Esophagus (tissue), 2 donors: ENCODE data around the gene ABCB6. TPM values are rescaled to one million over a fixed set of nuclear protein-coding genes. Genes with fewer than 3 reads are reported as not detected.
A peak's percentile ranks its signal among the peaks of the same experiment; 100 is the strongest.

Experiments used
- H3K27ac ChIP-seq, 2 donors: one replicate each; pipeline ENCODE4 v1.5.1; 2013; ENCODE audit warnings: low read depth in 2 of 2, mild to moderate bottlenecking in 2 of 2, inconsistent platforms in 1 of 2, low read length in 1 of 2, moderate library complexity in 1 of 2
- H3K27me3 ChIP-seq, 2 donors: one replicate each; pipeline ENCODE4 v1.6.1; 2013; ENCODE audit warnings: low read length in 2 of 2, control low read depth in 1 of 2, mild to moderate bottlenecking in 1 of 2; ENCODE audit not compliant: insufficient read depth in 2 of 2, control insufficient read depth in 1 of 2
- H3K36me3 ChIP-seq, 2 donors: one replicate each; pipeline ENCODE4 v1.6.1; 2013; ENCODE audit warnings: low read length in 1 of 2; ENCODE audit not compliant: control insufficient read depth in 2 of 2, insufficient read depth in 2 of 2
- H3K4me1 ChIP-seq, 2 donors: one replicate each; pipeline ENCODE4 v1.6.1; 2013; ENCODE audit warnings: low read length in 1 of 2; ENCODE audit not compliant: control insufficient read depth in 2 of 2, insufficient read depth in 2 of 2
- H3K4me3 ChIP-seq, 2 donors: one replicate each; pipeline ENCODE4 v1.5.1; 2013; ENCODE audit warnings: low read length in 2 of 2, mild to moderate bottlenecking in 2 of 2, low read depth in 1 of 2, moderate library complexity in 1 of 2
- H3K9me3 ChIP-seq, 2 donors: one replicate each; pipeline ENCODE4 v1.6.1; 2013; ENCODE audit warnings: mild to moderate bottlenecking in 2 of 2, low read depth in 1 of 2, low read length in 1 of 2, moderate library complexity in 1 of 2; ENCODE audit not compliant: control insufficient read depth in 2 of 2, insufficient read depth in 1 of 2
- WGBS, 2 donors: extraction: QIAGEN DNeasy Blood & Tissue Kit; methylation state at CpG; one replicate each; pipeline ENCODE4 v1.1.7; 2013; 5-methylcytosine and 5-hydroxymethylcytosine counted together
- polyA plus RNA-seq, 2 donors: library from polyadenylated mRNA; stranded (reverse); fragments of 200-250 nt; gene quantifications; one replicate each; pipeline ENCODE4 v1.2.3, GENCODE V29; 2013
- donor health status: healthy with polysubstance abuse.
- donor health status: Bipolar disorder and iron deficiency.

Gene ABCB6
- polyA plus RNA-seq, 2 donors: 24.5 to 45.2 TPM

DNA sequence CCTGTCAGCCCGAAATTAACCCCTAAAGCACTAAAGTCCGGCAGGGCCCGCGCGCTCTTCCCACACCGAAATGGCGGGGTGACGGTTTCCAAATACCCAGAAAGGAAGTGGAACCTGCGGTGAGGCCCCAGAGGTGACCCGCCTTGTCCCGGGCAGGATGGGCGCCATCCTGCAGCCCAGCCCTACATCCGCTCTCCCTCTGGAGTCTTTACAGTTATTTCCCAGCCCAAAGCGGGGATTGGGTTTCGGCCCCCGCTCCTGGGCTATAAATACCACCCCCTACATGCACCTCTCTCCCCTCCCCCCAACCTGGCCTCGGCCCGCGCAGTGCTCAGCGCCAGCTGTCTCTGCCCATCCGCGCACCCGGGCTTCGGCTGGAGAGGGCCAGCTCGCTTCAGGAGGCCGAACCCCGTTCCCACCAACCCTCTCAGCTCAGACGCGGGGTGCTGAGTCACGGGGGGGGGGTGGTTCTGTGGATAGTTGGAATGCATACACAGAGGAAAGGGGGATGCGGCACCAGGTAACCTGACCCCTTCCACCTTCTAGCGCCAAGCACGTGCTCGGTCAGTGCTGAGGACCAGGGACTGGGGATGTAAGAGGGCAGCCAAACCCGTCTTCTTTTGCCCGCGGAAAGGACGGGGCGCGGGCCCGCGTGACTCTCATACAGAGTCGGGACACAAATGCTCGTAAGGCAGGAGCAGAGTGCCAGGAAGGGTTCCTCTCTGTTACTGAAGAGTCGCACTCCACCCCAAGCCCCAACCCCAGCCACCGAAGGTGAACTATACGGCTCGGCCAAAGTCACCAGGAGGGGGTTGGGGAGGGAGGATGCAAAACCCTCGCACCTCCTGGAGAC is 34.4 kb upstream of the ABCB6 start, which contains the start of gene TUBA4B:
Gene TUBA4B, plus strand, starts transcription at position 344 of the 853 bp plus-strand sequence. Its CDS starts 165 bp downstream, at position 509.
- peak within 1 kb of the TSS; percentile 90 to 91 for H3K27ac ChIP-seq
- no peaks in the 10 kb centered on the region for H3K27me3 ChIP-seq
- peaks cover 13 to 36% of the 10 kb centered on the region in 2 donors for H3K4me1 ChIP-seq
- peak within 1 kb of the TSS; percentile 68 to 84 for H3K4me3 ChIP-seq
- WGBS, 2 donors: 1 to 3% methylated on average over 49 of the region's 49 CpGs
- no peaks in the 10 kb centered on the region for H3K9me3 ChIP-seq
- H3K36me3 ChIP-seq: peaks cover 6 to 17% of the 10 kb centered on the region in 2 donors

DNA sequence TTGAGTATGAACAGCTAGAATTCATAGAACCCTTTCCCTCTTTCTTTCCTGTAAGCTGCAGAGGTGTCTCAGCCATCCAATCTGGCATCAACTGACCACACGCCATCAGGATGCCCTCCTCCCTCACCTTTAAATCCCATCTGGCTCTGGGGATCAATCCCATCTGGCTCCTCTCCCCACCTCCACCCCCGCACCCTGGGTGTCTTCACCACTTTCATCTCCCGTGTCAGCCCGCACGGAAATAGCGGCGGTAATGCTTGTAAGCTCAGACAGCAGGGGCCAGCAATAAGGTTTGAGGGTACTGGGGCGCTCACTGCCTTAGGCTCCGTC is 33.8 kb upstream of the ABCB6 start:
- H3K36me3 ChIP-seq: peaks cover 10 to 19% of the 10 kb centered on the region in 2 donors
- H3K27me3 ChIP-seq: no peaks in the 10 kb centered on the region
- 8 to 9% methylated on average over 9 of the region's 9 CpGs for WGBS, 2 donors
- H3K4me1 ChIP-seq: peaks cover 13 to 36% of the 10 kb centered on the region in 2 donors
- H3K27ac ChIP-seq: peak overlapping the region; percentile 90 to 91
- peak overlapping the region; percentile 68 to 84 for H3K4me3 ChIP-seq
- H3K9me3 ChIP-seq: no peaks in the 10 kb centered on the region

DNA sequence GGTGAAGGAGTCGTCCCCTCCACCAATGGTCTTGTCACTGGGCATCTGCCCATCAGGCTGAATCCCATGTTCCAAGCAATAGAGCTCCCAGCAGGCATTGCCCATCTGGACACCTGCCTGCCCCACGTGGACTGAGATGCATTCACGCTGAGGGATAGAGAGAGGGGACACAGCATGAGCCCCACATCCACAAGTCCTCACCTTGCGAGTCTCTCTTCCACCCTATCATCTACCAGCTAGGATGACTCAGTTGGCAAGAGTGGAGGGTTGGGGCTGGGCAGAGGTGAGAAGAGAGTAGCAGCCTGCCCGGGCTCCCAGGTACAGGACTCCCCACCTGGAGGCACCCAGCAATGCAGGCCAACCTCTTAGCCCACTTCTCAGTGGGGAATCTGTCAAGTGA is 33.3 kb upstream of the ABCB6 start:
- H3K4me1 ChIP-seq: peaks cover 13 to 36% of the 10 kb centered on the region in 2 donors
- peaks cover 10 to 20% of the 10 kb centered on the region in 2 donors for H3K36me3 ChIP-seq
- WGBS, 2 donors: 53 to 58% methylated on average over 5 of the region's 5 CpGs
- no peaks in the 10 kb centered on the region for H3K27me3 ChIP-seq
- H3K27ac ChIP-seq: peak overlapping the region; percentile 32 to 91
- no peaks in the 10 kb centered on the region for H3K9me3 ChIP-seq
- H3K4me3 ChIP-seq: peak overlapping the region; percentile 68 to 84

DNA sequence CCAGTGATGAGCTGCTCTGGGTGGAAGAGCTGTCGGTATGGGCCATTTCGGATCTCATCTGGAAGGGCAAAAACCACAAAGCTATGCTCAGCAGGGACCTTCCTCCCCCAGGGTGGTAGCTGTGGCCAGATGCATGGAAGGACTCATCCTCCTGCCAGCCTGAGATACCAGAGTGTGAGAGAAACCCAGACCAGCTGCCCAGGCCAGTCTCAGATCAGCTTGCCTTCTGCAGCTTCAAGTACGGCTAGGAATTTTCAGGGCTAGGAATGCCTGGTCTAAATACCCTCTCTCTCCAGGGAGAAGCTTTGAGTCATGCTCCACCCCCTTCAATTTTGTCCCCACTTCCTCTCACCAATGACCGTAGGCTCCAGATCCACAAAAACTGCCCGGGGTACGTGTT is 32.9 kb upstream of the ABCB6 start:
- peaks cover 13 to 40% of the 10 kb centered on the region in 2 donors for H3K4me1 ChIP-seq
- H3K27ac ChIP-seq: peak overlapping the region; percentile 32 to 91
- no peaks in the 10 kb centered on the region for H3K9me3 ChIP-seq
- H3K36me3 ChIP-seq: peaks cover 10 to 20% of the 10 kb centered on the region in 2 donors
- WGBS, 2 donors: 73 to 84% methylated on average over 6 of the region's 6 CpGs
- H3K27me3 ChIP-seq: no peaks in the 10 kb centered on the region
- H3K4me3 ChIP-seq: peak overlapping the region in 1 of 2 donors; percentile 68

DNA sequence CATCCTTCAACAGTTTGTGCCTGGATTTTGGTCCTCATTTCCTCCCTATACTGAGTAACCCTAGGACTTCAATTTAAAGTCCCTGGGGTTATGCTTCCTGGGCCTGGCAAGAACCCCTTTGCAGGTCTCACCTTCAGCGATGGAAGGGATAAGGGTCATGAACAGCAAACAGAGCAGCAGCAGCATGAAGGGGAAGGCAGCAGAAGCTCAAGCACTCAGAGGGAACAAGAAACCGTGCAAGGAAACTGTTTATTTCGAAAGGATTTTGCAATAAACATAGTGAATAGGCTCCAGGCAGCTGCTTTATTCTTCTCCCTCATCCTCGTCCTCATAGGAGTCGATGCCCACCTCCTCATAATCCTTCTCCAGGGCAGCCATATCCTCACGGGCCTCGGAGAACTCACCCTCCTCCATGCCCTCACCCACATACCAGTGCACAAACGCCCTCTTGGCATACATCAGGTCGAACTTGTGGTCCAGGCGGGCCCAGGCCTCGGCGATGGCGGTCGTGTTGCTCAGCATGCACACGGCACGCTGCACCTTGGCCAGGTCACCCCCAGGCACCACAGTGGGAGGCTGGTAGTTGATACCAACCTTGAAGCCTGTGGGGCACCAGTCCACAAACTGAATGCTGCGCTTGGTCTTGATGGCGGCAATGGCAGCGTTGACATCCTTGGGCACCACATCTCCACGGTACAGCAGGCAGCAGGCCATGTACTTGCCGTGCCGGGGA is 31.5 kb upstream of the ABCB6 start:
- no peaks in the 10 kb centered on the region for H3K27me3 ChIP-seq
- no peaks in the 10 kb centered on the region for H3K9me3 ChIP-seq
- peaks cover 13 to 42% of the 10 kb centered on the region in 2 donors for H3K4me1 ChIP-seq
- peak overlapping the region in 1 of 2 donors; percentile 29 for H3K4me3 ChIP-seq
- 57 to 62% methylated on average over 22 of the region's 22 CpGs for WGBS, 2 donors
- H3K36me3 ChIP-seq: peaks cover 10 to 20% of the 10 kb centered on the region in 2 donors
- H3K27ac ChIP-seq: peak overlapping the region; percentile 98 to 99

GRCh38 chr2:219249203-219249980 is 30.6 kb upstream of the ABCB6 start:
- Histone ChIP-seq H3K4me1 (peaks cover 13 to 42% of the 10 kb centered on the region in 2 donors), H3K36me3 (peaks cover 10 to 20% of the 10 kb centered on the region in 2 donors), H3K4me3 (peak overlapping the region; percentile 6 to 29)

DNA sequence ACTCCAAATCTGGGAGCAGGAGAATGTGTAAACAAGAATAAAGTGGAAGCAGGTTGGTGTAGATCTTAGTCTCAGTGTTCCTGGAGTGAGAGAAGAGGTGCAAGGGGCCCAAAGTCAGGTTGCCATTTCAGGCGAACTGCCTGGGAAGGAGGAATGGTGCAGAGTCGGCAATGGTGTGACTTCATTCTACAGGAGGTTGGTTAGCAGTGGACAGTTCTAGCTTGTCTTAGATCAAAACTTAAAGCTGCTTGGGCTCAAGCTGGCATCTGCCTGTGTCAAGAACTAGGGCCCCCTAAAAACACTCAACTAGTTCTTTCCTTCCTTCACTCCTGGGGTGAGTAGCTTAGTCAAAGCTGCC is 30.1 kb upstream of the ABCB6 start:
- H3K4me3 ChIP-seq: peak overlapping the region in 1 of 2 donors; percentile 29
- H3K27ac ChIP-seq: peak overlapping the region; percentile 98 to 99
- no peaks in the 10 kb centered on the region for H3K27me3 ChIP-seq
- peaks cover 10 to 20% of the 10 kb centered on the region in 2 donors for H3K36me3 ChIP-seq
- peaks cover 13 to 42% of the 10 kb centered on the region in 2 donors for H3K4me1 ChIP-seq
- H3K9me3 ChIP-seq: no peaks in the 10 kb centered on the region
- WGBS, 2 donors: 53 to 55% methylated on average over 2 of the region's 2 CpGs

More at GRCh38 chr2:219249203-219249980, 30.6 kb upstream of the ABCB6 start:
- peak overlapping the region; percentile 98 to 99 for H3K27ac ChIP-seq
- no peaks in the 10 kb centered on the region for H3K27me3 ChIP-seq
- 7 to 9% methylated on average over 7 of the region's 7 CpGs for WGBS, 2 donors
- H3K9me3 ChIP-seq: no peaks in the 10 kb centered on the region

DNA sequence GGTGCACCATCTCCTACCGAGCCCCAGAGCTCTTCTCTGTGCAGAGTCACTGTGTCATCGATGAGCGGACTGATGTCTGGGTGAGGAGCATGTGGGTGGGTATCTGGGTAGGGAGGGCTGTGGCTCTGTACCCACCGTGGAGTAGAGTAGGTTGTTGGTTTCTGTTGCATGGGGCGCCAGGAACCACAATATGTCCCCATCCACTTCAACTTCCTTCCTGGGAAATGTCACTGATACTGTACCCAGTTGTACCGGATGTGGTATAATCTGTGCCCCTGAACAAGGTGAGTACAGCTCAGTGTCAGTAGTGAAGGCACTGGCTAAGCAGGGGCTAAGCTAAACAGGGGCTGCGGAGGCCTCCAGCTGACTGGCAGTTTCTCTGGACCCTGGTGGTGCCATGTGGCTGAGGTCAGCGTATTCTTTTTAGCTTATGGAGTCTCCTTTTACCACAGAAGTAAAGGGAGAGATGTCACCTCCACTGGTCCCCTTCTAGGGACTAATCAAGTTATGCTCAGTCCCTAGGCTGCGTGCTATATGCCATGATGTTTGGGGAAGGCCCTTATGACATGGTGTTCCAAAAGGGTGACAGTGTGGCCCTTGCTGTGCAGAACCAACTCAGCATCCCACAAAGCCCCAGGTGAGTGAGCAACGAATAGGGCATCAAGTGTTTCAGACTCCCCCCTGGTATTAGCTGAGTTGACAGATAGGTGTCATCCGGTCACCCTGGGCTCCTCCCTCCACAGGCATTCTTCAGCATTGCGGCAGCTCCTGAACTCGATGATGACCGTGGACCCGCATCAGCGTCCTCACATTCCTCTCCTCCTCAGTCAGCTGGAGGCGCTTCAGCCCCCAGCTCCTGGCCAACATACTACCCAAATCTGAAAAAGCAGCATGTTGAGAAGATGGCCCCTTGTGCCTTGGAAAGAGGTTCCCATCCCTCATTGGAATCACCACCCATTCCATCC is 29.2 kb upstream of the ABCB6 start:
- H3K36me3 ChIP-seq: peaks cover 10 to 20% of the 10 kb centered on the region in 2 donors
- peaks cover 13 to 42% of the 10 kb centered on the region in 2 donors for H3K4me1 ChIP-seq
- peak overlapping the region; percentile 98 to 99 for H3K27ac ChIP-seq
- H3K27me3 ChIP-seq: no peaks in the 10 kb centered on the region
- 80 to 81% methylated on average over 17 of the region's 17 CpGs for WGBS, 2 donors
- no peaks in the 10 kb centered on the region for H3K9me3 ChIP-seq
- H3K4me3 ChIP-seq: no peak overlapping the region
